Activated CD8-positive, alpha-beta memory T cell treated with anti-CD3 and anti-CD28 coated beads, Interleukin-2, amount 50 U/mL, for 4 hours (primary cell): ENCODE results near the gene SDK2.
"Not testable (repeated sequence)": the region's sequence is repeated elsewhere in the genome, so short reads cannot be mapped to it uniquely, and the experiment has no call there.

Experiments
- DNase-seq: peaks from one replicate; pipeline ENCODE4 v3.0.0-alpha.2; 2020

SDK2 gene

DNA sequence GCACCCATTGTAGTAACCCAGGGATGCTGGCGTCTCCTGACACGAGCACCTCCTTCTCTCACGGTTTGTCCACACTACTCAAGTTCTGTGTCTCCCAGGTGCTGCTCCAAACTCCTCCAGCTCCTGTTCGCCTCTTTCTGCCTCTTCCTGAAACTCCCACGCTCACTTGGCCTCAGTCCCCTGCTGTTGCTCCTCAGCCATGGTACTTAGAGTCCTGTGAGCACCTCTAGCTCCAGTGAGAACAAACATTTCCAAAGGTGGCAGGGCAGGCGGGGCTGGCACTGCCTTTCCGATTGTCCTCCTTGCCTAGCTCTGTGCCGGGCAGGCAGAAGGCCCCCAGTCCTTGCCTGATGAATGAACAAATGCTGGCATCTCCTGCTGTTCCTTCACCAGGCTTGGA lies 146.1 kb downstream of the SDK2 start:
- DNase-seq: no peak

DNA sequence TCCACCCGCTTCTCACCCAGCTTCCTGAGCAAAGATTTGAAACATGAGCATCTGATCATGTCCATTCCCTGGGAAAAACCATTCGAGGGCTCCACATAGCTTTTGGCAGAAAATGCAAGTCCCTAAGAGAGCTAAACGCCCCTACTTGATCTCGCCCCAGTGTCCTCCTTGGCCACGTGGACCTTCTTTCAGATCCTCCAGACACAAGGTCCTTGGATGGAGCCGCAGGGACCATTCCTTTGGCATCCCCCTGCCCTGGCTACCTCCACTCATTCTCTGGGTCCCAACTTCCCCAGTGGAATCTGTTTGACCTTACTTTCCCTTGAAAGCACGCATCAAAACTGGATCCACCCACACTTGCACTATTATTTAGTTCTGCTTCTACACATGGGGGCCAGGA lies 146.5 kb downstream of the SDK2 start:
- DNase-seq: no peak

DNA sequence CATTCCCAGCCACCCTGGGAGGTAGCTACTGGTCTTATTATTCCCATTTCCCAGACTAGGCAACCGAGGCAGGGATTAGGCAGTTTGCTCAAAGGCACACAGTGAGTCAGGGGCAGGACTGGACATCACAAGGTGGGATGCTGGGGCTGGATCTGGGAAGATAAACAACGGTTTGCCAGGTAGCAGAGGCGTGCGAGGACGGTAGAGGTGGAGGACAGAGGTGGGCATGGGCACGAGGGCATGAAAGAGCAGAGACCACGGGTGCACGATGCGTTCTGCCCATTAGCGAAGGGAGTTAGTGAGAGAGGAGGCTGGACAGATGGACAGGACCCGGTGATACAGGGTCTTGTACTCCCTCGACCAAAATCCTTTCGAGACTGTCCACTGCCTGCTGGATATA lies 148.0 kb downstream of the SDK2 start:
- no peak for DNase-seq

DNA sequence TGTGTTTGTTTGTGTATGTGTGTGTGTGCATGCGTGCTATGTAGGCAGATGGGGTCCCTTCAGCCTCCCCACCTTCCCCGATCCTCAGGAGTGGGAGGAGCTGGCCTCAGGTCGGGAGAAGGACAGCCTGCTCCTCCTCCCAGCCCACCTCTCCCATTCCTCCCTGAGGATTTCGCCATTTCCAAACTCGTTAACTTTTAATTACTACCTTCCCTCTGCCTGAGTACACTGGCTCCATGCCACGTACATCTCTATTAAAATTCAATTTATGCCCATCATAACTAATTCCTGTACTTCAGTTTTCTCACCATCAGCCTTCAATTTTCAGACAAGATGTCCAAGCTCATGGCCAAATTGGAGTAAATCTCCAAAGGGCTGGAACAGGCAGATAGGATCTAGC lies 148.6 kb downstream of the SDK2 start:
- no peak for DNase-seq

DNA sequence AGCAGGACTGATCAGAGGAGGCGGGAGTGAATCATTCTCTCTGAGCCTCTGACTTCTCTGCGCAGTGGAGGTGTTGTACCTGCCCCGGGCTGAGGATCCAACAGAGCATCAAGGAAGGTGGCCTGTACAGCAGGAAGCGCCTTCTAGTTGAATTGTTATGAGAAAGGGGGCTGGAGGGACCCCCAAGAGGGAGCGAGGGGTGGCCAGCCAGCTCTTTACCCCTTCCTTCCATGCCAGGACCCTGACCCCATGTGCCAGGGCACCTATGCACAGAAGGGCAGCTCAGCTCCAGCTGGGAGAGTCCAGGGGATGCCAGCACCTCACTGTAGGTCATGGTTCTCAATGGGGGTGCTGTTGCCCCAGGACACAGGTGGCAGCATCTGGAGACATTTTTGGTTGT lies 149.3 kb downstream of the SDK2 start:
- no peak for DNase-seq

DNA sequence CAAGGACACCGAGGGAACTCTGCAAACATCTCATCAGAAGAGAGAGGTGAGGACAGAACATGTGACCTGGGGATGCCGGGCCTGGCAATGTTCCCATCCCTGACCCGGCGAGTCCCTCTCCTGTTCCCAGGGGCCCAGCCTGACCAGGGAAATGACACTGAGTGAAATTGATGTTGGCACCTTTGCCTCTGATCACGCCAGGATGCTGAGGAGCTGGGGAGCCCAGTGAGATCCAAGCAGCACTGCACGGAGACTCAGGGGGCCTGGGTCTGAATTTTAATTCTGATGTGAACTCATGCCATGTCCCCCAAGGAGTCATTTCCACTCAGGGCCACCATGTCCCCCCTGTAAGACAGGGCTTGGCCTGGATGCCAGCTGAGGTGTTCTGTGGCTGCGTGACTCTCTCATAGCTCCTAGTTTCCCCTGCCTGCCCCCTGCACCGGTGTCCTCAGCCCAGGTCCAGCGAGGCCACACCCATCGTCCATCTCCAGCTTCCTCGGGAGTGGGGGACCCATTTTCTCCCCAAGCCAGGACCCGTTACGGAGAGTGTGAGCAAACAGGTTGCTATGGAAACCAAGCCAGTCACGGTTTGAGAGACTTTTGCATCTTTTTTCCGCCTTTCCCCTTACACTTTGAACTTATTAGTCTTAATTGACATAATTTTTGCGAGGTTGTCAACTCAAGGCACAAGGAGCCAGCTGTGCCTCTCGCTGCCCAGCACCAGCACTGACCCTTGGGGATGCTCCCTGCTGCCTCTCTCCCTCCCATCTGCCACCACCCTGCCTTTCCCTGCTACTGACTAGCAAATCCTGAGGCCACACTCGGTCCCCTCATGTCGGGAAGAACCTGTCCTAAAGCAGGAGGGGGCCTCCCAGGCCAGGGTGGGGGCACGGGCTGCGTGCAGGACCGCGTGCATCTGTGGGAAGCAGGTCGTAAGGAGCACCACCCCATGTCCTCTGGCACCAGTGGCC lies 150.0 kb downstream of the SDK2 start:
- no peak for DNase-seq

DNA sequence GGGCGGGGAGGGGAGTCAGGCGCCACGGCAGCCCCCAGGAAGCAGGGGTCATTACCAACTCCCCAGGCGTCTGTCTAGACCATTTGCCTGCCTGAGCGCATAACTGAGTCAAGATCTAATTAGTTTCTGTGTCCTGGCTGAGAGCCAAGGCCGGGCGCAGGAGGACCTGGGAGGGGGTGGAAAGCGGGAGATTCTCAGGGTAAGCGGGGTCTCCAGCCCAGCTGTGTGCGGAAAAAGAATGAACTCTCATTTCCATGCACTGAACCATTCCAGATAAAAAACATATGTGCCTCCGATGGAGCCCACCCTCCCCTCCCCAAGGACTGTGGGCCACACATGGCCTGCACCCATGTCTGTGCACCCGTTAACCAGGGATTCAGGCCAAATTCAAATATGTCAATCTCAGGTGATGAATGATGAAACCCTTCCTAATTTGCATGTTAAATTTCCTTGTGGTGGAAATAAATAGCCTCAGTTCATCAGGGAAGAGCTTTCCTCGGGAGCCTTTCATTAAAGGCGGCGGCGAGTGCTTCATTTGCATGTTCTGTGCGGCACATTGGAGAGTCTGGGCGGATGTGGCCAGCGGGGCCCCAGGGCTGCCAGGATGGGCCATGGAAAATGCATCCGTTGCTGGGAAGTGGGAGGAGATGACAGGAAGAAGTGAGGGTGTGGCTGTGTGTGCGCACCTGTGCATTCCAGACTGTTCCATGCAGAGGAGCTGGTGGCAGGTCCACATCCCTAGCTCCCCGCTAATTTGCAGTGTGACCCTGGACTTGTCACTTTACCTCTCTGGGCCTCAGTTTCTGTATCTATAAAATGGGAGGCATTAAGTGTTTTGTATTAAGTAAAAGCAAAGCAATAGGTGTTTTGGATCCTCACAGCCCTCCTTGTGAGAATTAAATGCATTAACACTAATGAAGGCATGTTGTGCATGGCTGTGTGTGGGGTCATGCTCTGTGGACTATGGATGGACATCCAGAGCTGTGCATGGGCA lies 151.1 kb downstream of the SDK2 start:
- DNase-seq: no peak

DNA sequence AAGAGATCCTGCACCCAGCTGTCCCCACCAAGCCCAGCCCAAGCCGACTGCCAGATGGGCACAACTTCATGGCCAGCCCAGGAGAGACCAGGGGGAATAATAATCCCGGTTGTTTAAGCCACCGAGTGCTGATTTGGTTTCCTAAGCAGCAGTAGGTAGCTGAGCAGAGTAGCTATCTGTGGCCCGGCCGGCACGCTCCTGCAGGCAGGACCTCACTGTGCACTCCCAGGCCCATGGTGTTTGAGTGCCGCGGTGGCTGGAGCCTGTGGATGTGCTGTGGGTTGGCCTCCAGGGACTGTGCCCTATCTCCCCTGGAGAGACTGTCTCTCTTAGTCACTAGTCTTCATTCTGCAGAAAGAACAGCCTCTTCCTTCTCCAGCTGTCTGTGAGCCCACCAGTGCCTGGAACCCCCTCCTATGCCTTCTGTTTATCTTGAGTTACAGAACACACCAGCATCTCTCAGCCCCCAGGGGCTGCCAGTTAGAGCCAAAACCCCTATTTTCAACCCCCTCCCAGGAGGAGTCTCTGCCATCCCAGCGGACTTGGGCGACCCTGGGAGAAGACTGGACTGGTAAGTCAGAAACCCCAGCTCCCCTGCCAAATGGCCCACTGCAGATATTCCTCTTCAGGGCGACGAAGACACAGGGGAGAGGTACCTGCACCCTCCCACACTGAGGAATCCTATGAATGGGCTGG lies 152.0 kb downstream of the SDK2 start:
- DNase-seq: no peak

DNA sequence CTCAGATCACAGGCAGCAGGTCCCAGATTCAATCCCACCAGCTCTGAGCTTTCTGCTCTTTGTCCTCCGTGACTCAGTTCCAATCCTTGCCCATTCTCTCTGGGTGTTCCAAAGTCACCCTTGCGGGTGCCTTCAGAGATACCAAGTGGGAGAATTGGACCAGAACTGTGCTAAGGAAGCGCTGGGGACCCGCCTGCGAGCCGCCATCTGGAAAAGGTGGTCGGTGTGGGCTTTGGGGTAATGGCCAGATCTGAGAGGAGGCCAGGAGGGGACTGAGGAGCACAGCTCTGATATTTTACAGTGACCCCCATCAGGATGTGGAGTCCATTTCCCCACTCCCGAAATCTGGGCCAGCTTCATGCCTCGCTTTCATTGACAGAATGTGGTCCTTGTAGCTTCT lies 152.6 kb downstream of the SDK2 start:
- DNase-seq: no peak

DNA sequence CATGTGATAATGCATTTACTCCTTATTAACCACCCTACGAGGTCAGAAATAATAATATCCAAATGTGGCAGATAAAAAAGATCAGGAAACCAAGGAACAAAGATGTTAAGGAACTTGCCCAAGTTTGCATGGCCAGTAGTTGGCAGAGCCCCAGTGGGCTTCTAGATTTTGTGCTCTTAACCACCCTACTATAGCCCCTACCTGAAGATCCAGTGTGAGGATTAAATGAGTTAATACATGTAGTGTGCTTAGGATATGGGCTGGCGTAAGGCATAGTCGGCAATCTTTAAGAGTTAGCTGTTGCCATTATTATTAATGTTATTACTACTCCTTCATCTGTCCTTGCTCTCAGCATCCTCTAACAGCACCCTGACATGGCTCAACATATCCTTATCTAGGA lies 153.4 kb downstream of the SDK2 start:
- DNase-seq: no peak

DNA sequence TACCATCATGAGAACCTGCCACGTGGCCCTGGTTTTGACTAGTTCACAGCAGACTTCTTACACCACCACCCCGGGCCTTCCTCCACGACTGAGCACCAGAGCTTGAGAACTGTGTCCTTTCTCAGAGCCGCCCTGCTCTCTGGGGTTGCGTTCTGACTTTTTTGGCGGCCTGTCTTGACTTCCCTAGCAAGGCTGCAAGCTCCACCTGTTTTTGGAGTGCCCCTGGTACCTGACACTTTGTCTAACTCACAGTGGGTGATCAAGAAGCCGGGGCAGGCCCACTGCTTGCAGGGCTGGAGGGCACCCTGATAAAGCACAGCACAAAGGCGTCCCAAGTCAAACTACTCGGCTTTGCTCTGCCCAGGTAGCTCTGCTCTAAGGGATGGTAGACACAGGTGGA lies 154.3 kb downstream of the SDK2 start:
- no peak for DNase-seq

DNA sequence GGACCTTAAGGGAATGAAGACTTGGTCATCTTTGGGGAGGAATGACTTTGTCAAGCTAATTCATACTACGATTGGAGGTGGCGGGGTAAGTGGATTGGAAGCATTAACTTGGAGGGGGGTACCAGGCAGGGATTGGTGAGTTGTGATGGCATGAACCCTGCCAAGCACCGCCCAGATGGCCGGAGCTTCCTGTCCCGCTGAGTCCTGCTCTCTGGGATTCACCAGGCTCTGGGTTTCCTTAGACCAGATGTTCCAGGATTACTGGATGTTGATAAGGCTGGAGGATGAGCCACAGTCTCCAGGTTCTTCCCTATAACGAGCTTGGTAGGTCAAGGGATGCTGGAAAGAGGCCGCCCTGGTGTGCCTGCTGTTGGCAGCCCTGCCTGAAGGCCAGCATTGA lies 154.9 kb downstream of the SDK2 start:
- no peak for DNase-seq

DNA sequence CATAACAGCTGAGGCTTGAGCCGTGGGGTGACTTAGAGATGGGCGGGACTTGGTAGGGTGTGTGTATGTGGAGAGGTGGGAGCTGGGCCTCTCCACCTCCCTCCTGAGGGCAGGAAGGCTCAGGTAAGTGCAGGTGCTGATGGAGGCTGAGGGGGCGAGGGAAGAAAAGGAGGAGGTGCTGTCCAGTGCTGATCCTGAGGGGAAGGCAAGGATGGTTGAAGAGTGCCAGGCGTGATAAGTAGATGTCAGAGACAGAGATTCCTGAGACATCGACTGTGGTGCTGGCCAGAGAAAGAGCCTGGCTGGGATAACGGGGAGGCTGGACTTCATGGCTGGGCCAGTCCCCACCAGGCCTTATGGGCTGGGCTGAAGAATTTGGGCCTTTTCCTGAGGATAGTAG lies 159.1 kb downstream of the SDK2 start:
- no peak for DNase-seq

DNA sequence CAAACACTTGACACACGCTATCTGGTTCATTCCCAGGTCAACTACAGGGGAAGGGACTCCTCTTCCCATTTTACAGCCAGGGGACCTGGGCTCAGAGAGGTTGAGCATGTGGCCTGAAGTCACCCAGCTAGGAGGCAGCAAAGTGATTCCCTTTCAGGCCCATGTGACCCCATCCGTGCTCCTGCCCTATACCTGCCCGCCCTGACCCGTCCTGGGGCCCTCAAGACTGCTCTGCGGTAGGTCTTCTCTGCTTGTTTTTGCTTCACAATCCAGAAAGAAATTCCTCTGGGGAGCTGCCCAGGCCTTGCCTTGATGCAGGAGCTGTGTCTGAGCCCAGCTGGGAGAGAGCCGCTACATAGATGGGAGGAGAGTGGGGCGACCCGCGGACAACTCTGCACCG lies 161.4 kb downstream of the SDK2 start:
- no peak for DNase-seq

DNA sequence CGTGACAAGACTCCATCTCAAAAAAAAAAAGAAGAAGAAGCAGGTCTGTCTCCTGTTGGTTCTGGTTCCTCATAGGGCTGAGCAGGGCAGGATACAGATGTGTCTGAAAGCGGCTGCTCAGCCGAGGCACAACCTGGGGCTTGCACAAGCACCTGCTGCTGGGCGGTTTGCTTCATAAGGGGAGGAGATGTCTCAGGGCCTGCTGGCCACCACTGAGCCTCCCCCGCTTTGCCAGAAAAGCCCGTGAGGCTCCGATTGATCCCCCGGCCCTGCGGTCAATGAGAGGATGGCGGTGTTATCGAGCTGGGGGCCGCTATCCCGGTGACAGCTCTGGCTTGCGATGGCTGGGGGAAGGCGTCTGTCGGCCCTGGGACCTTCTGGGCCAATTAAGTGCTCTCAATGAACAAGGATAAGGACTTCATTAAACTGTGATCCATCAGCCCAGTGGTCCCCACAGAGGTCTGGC lies 162.0 kb downstream of the SDK2 start:
- no peak for DNase-seq

DNA sequence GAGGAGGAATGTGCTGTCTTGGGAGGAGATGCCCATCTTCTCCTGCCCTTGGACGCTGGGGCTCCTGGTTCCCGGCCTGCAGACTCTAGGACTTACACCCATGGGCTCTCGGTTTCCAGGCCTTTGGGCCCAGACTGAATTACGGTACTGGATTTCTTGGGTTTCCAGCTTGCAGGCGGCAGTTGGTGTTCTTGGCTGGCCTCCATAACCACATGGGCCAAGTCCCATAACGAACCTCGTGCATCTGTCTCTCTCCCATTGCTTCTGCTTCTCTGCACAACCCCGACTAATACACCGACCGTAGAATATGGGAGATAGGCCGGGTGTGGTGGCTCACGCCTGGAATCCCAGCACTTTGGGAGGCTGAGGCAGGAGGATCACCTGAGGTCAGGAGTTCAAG lies 162.6 kb downstream of the SDK2 start:
- no peak for DNase-seq

DNA sequence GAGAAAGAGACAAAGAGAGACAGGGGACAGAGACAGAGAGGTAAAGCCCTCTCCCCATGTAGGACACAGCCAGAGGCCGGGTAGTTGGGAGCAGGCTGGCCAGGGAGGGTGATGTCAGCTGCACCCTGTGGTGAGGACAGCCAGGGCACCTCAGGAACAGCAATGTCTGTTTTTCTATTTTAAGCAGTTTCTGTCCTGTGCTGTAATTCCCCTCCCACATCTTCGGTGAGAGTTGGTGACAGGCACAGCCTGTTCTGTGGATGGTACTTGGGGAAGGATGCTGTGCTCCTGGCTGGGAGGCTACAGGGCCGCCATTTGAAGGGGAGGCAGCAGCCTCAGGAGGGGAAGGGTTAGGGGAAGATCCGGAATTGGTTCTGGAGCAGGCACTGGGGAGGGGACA lies 163.5 kb downstream of the SDK2 start:
- DNase-seq: no peak

DNA sequence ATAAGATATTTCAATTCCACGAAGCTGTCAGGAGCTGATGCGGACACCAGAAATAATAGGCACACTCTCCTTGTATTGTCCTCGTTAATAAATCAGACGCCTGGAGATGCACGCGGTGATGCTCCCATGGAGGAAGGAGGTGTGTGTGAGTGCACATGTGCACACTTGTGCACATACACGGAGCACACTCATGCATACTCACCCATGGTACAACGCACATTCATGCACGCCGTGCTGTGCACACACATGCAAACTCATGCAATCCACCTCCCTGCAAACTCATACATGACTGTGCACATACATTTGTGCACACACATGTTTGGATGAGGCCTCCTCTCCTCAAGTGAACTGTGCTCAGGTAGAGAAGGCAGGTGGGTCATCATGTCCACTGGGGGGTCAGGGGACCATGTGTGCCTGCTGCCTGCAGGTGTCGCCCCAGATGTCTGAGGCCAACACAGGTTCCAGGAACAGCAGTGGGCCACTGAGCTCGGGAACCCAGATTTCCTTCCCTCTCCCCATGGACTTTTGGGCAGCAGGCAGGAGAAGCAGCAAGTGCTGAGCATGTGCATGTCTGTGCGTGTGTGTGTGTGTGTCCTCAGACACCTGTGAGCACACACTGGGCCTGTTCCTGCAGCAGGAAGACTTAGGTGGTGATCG lies 165.3 kb downstream of the SDK2 start:
- DNase-seq: no peak

DNA sequence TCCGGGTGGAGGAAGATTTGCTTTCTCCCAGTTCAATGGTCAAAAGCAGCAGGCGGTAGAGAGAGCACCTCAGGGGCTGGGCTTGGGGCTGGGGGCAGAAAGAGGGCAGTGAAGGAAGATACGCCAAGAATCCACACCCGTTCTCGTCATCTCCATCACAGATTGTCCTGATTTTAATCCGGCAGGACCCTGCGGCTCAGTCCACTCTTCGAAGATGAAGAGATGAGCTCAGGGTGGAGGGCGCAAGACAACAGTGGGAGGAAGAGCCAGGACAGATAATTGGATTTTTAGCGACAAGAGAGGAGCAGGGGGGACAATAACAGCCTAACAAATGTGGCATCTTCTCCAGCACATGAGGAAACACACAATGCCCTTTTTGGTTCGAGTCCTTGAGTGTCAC lies 165.9 kb downstream of the SDK2 start:
- no peak for DNase-seq

DNA sequence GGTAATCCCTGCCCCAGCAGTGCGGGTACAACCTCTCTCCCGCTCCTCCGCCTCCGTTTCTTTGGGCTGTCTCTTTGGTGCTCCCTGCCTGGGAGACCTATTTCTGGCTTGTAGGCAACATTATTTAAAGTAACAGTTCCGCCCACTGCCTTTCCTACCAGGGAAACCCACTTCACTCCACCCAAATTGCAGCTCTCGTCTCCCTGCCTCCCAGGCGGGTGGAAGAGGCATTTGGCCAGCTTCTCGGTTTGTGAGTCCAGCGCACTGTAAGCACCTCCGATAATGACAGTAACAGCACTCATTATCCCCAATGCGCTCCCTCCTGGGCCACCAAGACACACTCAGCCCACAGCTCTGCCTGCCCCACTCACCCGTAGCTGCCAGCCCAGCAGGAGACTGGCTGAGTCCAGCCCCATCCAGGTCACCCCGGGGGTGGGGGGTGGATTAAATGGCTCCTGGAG lies 167.3 kb downstream of the SDK2 start:
- no peak for DNase-seq

DNA sequence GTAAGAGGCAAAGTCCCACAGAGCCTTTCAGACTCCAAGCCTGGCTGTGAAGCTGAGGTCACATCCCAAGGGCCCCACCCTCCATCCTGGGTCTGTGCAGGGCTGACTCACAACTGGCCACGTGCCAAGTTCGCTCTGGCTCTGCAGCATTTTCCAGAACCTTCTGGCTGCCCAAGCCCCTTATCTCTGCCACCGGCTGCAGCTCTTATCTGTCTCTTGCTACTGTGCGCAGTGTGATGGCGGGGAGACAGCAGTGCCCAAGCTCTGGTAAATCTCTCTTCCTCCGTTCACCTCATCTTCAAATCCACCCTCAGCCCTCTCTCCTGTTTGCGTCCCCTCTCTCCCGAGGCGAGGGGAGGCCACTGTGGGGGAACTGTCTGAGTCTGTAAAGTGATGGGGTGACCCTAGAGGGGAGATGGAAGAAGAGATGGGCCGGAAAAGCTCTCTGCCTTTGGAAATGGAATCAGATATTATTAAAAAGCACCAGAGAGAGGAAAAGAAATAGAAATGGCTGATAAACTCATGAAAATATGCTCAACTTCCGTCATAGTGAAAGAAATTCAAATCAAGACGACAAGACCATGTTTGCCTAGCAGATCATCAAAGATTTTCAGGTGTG lies 169.8 kb downstream of the SDK2 start:
- no peak for DNase-seq

DNA sequence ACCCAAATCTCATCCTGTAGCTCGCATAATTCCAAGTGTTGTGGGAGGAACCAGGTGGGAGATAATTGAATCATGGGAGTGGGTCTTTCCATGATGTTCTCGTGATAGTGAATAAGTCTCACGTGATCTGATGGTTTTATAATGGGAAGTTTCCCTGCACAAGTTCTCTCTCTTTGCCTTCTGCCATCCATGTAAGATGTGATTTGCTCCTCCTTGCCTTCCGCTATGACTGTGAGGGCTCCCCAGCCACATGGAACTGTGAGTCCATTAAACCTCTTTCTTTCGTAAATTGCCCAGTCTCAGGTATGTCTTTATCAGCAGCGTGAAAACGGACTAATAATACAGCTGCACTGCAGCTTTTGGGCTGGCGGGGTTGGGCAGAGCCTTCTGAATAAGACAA lies 171.5 kb downstream of the SDK2 start:
- not testable (repeated sequence) for DNase-seq
